GM06990 (cell line): ENCODE data around the gene PVALB.

Experiments
- DNase-seq: peaks from one replicate; pipeline ENCODE4 v3.0.0-alpha.2; 2011; ENCODE audit not compliant: insufficient read length; ENCODE audit errors: extremely low read depth
- H3K27me3 ChIP-seq: replicated peaks from 2 replicates; pipeline ENCODE4 v1.6.0; 2011; ENCODE audit warnings: low read length; ENCODE audit not compliant: control insufficient read depth, insufficient read depth
- H3K36me3 ChIP-seq: 2 replicates; pipeline ENCODE4 v1.5.1; 2011; ENCODE audit warnings: low read length; ENCODE audit not compliant: control insufficient read depth, insufficient read depth
- H3K4me3 ChIP-seq: replicated peaks from 2 replicates; pipeline ENCODE4 v1.5.1; 2011; ENCODE audit warnings: low read depth, mild to moderate bottlenecking, control low read depth, low read length
- CTCF ChIP-seq: IDR thresholded peaks from 2 replicates; pipeline ENCODE4 v1.5.1; 2011; ENCODE audit warnings: low read length, control low read depth, mild to moderate bottlenecking, inconsistent platforms; ENCODE audit not compliant: insufficient read depth, poor library complexity, severe bottlenecking

The PVALB gene

DNA sequence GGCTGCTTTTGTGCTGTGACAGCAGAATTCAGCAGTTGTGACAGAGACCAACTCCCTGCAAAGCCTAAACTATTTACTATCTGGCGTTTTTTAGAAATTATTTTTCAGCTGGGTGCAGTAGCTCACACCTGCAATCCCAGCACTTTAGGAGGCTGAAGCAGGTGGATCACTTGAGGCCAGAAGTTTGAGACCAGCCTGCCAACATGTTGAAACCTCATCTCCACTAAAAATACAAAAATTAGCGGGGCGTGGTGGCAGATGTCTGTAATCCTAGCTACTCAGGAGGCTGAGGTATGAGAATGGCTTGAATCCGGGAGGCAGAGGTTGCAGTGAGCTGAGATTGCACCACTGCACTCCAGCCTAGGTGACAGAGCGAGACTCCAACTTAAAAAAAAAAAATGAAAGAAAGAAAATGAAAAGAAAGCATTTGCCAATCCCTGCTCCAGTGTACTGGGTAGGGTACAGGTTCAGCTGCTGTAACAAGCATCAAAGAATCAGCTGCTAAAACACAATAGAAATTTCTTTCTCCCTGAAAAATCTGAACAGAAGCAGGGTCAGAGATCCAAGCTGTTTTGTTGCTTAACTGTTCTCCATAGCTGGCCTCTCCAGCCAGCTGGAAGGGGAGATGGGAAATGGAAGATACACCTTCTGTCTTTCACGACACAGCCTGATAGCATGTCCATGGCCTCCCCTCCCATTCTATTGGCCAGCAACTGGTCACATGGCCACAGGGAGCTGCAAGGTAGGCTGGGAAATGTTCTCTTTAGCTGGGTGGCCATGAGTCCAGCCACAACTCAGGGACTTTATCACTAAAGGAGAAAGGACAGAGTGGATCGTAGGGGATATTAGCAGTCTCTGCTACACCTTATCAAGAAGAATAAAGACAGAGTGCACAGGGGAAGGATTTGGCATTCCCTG, 35.5 kb upstream of the PVALB start:
- TF ChIP-seq CTCF, result no peak

GRCh38 chr22:36850682-36851081, 33.8 kb upstream of the PVALB start:
- no peaks in the 10 kb centered on the region for H3K36me3 ChIP-seq
- no peak for DNase-seq
- H3K27me3 ChIP-seq, result no peaks in the 10 kb centered on the region; the same call in none of the 2 replicates
- no peak for TF ChIP-seq CTCF
- no peak overlapping the region for H3K4me3 ChIP-seq

More for the DNA sequence above, 35.5 kb upstream of the PVALB start:
- Histone ChIP-seq H3K4me3 (no peak overlapping the region), H3K36me3 (no peaks in the 10 kb centered on the region), H3K27me3 (no peaks in the 10 kb centered on the region; the same call in none of the 2 replicates)
- DNase-seq, result no peak

- H3K4me3 ChIP-seq, result no peak overlapping the region
- H3K27me3 ChIP-seq, result no peaks in the 10 kb centered on the region; the same call in none of the 2 replicates
- no peaks in the 10 kb centered on the region for H3K36me3 ChIP-seq
- no peak for DNase-seq
- no peak for TF ChIP-seq CTCF
Measured at GRCh38 chr22:36850056-36850455, 33.2 kb upstream of the PVALB start.

DNA sequence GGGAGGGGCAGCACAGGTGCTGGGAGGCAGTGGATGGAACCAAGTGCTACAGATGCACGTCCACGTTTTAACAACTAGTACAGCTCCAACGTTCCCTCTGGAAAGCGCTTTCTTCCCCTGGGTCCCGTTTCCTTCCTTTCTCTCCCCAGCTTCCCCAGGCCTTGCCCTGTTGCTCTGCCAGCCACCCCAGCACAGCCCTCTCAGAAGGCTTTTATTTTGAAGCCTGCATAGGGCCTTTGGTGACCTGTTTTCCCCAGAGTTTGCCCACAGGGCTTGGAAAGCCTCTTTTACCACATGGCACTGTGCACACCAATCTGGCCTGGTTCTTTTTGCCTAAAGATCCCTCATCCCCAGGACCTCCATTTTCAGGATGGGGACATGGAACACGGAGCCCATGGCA, 30.1 kb upstream of the PVALB start:
- Histone ChIP-seq H3K4me3 (no peak overlapping the region), H3K36me3 (no peaks in the 10 kb centered on the region), H3K27me3 (no peaks in the 10 kb centered on the region; the same call in none of the 2 replicates)
- no peak for DNase-seq
- no peak for TF ChIP-seq CTCF

DNA sequence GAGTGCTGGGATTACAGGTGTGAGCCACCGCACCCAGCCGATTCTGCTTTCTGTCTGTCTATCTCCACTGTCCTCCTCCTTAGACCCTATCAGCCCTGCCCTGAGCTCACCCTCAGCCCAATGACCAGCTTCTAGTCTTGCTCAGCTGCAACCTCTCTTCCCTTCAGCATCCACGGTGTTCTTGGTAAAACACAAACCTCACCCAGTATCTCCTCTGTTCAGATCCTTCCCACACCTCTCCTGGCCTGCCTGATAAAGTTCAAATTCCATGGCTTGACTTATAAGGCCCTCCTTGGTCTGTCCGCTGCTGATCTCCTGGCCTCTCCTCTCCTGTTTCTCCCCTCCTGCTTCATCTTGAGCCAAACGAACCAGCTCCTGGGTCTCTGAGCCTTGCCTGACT, 29.4 kb upstream of the PVALB start:
- DNase-seq, result no peak
- TF ChIP-seq CTCF, result no peak
- H3K36me3 ChIP-seq, result no peaks in the 10 kb centered on the region
- H3K27me3 ChIP-seq, result no peaks in the 10 kb centered on the region; the same call in none of the 2 replicates
- no peak overlapping the region for H3K4me3 ChIP-seq
